ENCODE results near the gene CLDN17.

Gene CLDN17

GRCh38 chr21:30166705-30167104 lies at the start of gene CLDN17:
TSS of gene CLDN17 (minus strand) at chr21:30166805. CDS start at chr21:30166617, 188 bp downstream.
- DNase-seq (ENCODE audit: low read depth in 1 of 2, low spot score in 1 of 2) = no peak

DNA sequence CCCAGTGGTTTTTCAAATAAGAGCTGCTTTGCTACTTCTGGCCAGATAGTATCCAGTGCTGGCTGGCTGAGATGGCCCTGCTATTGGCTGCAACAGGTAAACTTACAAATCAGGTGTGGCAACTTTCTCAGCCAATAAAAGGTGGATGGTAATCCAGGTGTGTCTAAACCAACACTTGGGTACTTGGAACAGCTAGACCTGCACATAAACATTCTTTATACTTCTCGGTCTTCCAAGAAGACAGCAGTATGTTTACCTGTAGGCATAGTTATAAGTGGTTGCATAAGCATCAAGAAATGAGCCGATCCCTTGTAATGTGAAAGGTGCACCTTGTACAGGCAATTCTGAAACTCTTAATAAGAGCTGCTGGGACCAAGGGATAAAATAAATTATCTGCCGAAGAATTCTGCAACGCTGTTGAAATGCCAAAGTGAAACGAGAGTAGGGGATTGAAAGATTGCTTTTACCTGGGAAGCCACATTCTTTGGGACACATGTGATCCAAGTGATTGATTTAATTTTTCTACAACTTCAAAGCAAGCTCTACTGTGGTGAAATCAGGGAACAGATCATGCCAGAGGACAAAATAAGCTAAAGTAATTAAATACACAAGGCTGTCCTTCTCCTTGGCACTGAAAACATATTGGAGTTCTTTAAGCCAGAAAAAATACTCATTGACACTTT lies 49.6 kb upstream of the CLDN17 start, which contains the start of gene CLDN8:
Gene CLDN8 (minus strand): TSS at position 57 of the 683 bp plus-strand sequence. CDS start 172 bp downstream, outside the sequence.
- no peak for DNase-seq (ENCODE audit: low read depth in 1 of 2, low spot score in 1 of 2)

GRCh38 chr21:30211071-30211470 lies 44.5 kb upstream of the CLDN17 start:
- DNase-seq (ENCODE audit: low read depth in 1 of 2, low spot score in 1 of 2) = no peak

- no peak for DNase-seq (ENCODE audit: low read depth in 1 of 2, low spot score in 1 of 2)
These were observed 43.0 kb upstream of the CLDN17 start for GRCh38 chr21:30209601-30210000.

- DNase-seq (ENCODE audit: low read depth in 1 of 2, low spot score in 1 of 2) = no peak
These were observed 40.6 kb upstream of the CLDN17 start for GRCh38 chr21:30207252-30207579.

DNA sequence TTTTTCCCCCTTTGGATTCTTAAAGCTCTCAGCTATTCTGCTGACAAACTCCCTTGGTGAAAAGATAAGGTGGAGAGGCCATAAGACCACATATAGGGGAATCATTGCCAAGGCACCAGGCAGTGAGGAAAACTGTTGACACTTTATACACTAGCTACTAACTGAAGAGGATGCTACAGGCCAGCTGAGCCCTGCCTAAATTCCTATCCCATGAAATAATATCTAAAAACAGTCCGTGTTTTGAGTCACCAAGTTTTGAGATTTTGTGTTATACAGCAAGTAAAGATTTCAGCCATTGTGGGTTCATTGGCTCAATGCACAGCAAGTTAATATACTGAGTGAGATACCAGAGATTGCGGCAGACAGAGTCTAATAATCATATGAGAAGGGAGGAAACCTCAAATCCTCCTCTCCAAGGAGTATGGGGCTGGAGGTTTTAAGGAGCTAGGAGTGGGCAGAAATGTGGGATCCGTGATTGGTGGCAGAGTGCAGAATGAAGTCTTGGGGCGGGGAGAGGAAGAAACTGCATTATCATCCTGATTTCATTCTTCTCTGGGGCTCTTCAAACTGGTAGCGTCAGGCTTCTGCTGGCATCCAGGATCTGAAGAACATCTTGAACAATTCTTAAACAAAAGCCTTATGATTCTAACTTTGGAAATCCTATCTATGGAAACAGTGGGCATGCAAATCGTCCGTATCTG lies 40.1 kb upstream of the CLDN17 start:
- no peak for DNase-seq (ENCODE audit: low read depth in 1 of 2, low spot score in 1 of 2)

GRCh38 chr21:30200000-30200399 lies 33.4 kb upstream of the CLDN17 start:
- DNase-seq (ENCODE audit: low read depth in 1 of 2, low spot score in 1 of 2) = no peak

- DNase-seq (ENCODE audit: low read depth in 1 of 2, low spot score in 1 of 2) = no peak
These were observed 28.2 kb upstream of the CLDN17 start for GRCh38 chr21:30194701-30195299.

GRCh38 chr21:30193201-30193600 lies 26.6 kb upstream of the CLDN17 start:
- no peak for DNase-seq (ENCODE audit: low read depth in 1 of 2, low spot score in 1 of 2)

DNA sequence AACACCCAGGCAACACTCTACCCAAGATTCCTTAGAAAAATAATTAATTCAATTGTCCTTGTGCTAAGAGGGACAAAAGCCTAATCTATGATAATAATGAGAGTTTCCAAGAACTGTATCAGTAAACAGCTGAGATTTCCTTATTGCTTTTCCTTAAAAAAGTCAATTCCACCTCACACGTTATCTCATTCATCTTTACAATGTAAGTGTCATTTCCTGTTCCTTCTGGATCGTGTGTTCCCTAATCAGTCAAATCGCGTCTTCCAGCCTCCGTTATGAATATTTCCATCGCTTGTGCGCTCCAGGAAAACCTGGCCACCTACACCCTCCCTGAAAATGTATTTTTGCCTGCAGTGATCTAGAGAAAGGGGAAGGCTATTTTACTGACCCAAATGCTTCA lies 23.9 kb upstream of the CLDN17 start:
- no peak for DNase-seq (ENCODE audit: low read depth in 1 of 2, low spot score in 1 of 2)

DNA sequence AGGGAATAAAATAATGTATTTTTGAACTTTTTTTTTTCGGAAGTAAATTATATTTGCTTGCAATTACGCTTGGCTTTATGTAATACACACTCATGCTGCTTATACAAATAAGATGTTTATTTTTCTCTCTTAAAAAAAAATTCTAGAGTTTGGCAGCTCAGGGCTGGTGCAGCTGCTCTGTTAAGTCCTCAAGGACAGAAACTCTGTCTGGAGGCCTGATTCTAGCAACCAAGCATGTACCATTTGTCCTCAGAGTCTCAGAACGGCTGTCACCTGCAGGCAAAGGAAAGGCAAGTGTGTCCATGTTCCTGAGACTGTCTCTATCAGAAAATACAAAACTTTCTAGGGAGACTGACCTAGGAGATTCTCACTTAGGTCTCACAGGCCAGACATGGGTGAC lies 23.2 kb upstream of the CLDN17 start:
- DNase-seq (ENCODE audit: low read depth in 1 of 2, low spot score in 1 of 2) = no peak

GRCh38 chr21:30186242-30186641 lies 19.6 kb upstream of the CLDN17 start:
- DNase-seq (ENCODE audit: low read depth in 1 of 2, low spot score in 1 of 2) = no peak

- DNase-seq (ENCODE audit: low read depth in 1 of 2, low spot score in 1 of 2) = no peak
These were observed 1.5 kb upstream of the CLDN17 start for GRCh38 chr21:30168086-30168485.

DNA sequence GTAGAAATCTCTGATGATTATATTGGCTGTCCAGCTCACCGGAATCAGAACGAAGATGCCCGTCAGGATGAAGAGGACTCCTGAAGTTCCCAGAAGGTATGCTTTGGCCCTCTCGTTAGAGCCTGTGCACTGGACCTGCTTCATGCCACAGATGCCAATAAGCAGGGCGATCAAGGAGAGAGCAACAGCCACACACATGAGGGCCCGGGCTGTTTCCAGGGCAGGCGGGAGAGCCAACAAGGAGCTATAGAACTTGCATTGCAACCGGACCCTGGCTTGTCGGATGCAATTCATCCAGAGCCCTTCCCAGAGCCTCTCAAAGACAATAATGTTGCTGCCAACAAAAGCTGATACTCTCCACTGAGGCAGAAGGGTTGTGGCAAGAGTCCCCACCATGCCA lies 434 bp downstream of the CLDN17 start:
- no peak for DNase-seq (ENCODE audit: low read depth in 1 of 2, low spot score in 1 of 2)

DNA sequence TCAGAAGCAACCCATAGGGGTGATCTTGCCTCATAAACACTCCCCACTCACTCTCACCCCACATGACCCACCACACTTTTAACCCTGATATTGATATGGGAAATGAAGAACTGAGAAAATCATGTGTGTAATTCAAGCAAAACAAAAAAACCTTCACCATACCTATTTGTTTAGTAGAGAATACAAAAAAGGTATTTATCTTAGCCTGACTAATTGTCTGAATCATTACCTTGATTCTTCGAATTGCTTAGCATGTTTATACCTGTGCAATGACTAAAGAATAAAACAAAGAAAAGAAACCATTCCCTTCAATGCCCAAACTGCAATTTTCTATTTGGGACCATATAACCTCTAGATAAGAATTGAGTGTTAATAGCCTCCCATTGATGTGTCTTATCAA lies 1.8 kb downstream of the CLDN17 start:
- DNase-seq (ENCODE audit: low read depth in 1 of 2, low spot score in 1 of 2) = no peak

GRCh38 chr21:30153697-30154340 lies 12.8 kb downstream of the CLDN17 start:
- no peak for DNase-seq (ENCODE audit: low read depth in 1 of 2, low spot score in 1 of 2)

DNA sequence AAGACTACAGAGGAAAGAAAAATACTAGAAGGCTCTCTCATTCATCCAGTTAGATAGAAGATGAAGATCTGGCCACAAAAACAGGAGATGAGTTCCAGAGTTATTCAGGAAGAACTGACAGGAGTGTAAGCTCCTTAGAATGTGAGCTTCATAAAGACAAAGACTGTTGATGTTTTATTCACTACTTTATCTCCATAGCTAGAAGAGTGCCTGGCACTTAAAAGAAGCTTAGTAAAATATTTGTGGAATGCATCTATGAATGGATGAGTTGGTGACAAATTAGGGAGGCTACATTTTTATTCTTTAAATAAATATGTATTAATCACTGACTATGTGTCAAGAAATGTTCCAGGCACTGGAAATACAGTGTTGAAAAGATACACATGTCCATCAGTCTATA lies 13.8 kb downstream of the CLDN17 start:
- DNase-seq (ENCODE audit: low read depth in 1 of 2, low spot score in 1 of 2) = no peak

GRCh38 chr21:30148906-30149305 lies 17.7 kb downstream of the CLDN17 start:
- DNase-seq (ENCODE audit: low read depth in 1 of 2, low spot score in 1 of 2) = no peak

DNA sequence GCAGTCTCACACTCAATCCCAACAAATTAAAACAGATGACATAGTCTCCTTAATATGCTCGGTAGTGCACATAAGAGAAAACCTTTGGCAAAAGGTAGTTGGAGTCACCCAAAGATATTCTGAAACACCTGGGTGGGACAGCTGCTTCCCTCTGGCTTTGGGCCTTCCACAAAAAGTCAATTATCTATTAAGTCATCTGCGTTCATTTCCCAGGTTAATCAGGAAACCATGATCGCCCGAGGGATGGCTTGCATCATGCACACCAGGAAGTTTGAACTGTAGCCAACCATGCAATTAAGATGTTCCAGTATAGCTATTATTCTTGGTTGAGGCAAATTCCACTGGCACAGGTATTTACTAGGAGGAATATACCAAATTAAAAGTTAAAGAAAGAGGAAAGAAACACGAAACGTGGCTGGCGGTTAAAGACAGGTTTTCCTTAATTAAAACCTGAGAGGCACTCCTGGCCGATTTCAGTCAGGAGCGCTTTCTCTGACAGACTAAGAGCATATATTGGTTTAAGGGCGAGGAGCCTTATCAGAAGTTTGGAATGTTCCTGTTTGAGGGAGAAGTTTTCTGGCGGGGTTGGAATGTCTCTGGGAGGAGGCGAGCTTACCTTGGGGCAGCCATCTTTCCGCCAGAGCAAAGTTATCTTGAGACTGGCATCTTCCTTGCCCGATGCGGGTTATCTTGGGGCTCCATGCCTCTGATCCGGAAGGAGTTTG lies 19.9 kb downstream of the CLDN17 start:
- no peak for DNase-seq (ENCODE audit: low read depth in 1 of 2, low spot score in 1 of 2)

GRCh38 chr21:30138483-30138882 lies 28.1 kb downstream of the CLDN17 start:
- no peak for DNase-seq (ENCODE audit: low read depth in 1 of 2, low spot score in 1 of 2)

DNA sequence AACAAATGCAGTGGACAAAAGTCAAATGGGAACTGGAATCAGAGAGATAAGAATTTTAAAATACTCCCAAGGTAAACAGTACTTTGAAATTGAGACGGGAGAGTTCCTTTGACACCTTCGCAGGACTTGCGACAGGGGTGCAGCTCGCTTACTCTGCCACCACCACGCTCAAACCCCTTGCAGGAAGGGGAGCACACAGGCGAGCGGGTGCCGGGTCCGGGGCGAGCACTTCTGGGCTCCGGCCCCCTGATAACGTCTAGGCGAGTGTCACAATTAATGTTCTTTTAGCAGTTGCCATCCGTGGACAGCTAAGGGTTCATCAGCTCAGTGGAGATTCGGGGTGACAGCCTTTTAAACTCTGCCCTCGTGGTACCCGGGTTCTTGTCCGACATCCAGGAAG lies 37.4 kb downstream of the CLDN17 start:
- no peak for DNase-seq (ENCODE audit: low read depth in 1 of 2, low spot score in 1 of 2)
